Caki2 (cell line): ENCODE results near the gene ANXA2R. TPM values are rescaled to one million over a fixed set of nuclear protein-coding genes. Genes with fewer than 3 reads are reported as not detected.
"Not testable (repeated sequence)": the region's sequence is repeated elsewhere in the genome, so short reads cannot be mapped to it uniquely, and the experiment has no call there.

Source experiments
- DNase-seq: peaks from one replicate; pipeline ENCODE4 v3.0.0-alpha.2; 2015; ENCODE audit warnings: low read depth
- in situ Hi-C: cut with HindIII; loops from 2 replicates; pipeline ENCODE4 v1.10.0; 2016; ENCODE audit warnings: low sequenced_read_pairs, low pct_unique_long_range_greater_than_20kb, mixed read lengths
- total RNA-seq: library from RNA; depleted of rRNA; stranded (reverse); fragments of >200 nt; shearing (Covaris generic); gene quantifications from 2 replicates; pipeline ENCODE4 v1.2.3, GENCODE V29; 2014; ENCODE audit warnings: low replicate concordance

The ANXA2R gene
- total RNA-seq, 1 experiment from 2014 or later, result not detected

GRCh38 chr5:43065387-43065947, 25.3 kb upstream of the ANXA2R start:
- DNase-seq, result no peak
- in situ Hi-C loops, result no loop called here

DNA sequence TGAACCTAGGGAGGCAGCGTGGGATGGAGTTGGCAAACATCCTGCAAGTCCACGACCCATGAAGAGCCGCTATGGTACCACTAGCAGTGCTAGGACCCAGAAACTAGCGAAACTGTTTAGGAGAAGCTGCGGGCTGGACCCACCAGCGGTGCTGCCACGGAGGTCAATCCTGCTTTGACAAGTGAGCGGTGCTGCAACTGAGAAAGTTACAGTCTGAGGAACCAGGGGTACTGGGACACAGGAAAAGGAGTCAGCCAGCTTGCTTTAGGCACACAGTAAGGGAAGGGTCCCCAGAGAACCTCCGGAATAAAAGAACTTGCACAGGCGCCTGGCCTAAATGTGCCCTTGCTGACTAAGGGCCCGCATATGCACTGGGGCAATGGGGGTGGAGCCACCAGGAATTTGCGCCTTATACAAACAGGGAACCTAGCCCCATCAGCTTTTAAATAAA, 23.6 kb upstream of the ANXA2R start:
- in situ Hi-C loops, result no loop called here
- peak; percentile 64 for DNase-seq

DNA sequence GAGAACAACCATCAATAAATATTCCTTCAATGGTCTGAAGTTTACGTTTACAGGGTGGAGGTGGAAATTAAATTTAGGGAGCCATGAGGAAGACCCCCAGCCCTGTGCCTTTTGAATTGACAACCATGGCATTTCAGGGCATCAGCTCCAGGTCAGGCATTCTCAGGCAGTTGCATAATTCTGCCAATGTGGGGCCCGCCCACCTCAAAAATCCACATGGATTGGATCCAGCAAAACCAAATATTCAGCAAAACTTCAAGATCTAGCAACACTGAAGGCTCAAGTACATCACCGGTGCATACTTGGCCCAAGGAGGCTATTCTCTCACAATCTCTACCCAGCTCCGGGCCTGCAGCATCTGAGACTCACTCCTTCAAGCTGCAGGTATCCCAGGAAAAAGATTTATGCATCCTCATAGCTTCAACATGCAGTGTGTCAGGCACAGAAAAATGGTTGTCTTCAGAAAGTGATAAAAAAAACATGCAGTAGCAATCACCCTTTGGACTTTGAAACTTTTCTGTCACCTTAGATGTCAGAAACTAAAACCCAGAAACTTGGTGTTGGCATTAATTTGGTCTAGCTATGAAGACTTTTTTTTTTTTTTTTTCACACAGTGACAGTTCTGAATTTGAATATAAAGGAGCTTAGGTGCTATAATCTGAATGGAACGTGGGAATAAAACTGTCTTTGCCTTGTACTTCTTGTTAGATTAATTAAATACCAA, 21.4 kb upstream of the ANXA2R start:
- in situ Hi-C loops, result no loop called here

DNA sequence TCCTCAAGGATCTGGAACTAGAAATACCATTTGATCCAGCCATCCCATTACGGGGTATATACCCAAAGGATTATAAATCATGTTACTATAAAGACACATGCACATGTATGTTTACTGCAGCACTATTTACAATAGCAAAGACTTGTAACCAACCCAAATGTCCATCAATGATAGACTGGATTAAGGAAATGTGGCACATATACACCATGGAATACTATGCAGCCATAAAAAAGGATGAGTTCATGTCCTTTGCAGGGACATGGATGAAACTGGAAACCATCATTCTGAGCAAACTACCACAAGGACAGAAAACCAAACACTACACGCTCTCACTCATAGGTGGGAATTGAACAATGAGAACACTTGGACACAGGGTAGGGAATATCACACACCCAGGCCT, 19.9 kb upstream of the ANXA2R start:
- DNase-seq, in situ Hi-C loops: not testable (repeated sequence)

More for the DNA sequence above, 21.4 kb upstream of the ANXA2R start:
- no peak for DNase-seq

DNA sequence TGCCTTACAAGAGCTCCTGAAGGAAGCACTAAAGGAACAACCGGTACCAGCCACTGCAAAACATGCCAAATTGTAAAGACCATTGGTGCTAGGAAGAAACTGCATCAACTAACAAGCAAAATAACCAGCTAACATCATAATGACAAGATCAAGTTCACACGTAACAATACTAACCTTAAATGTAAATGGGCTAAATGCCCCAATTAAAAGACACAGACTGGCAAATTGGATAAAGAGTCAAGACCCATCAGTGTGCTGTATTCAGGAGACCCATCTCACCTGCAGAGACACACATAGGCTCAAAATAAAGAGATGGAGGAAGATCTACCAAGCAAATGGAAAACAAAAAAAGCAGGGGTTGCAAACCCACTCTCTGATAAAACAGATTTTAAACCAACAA, 15.0 kb upstream of the ANXA2R start:
- in situ Hi-C loops, DNase-seq: not testable (repeated sequence)

DNA sequence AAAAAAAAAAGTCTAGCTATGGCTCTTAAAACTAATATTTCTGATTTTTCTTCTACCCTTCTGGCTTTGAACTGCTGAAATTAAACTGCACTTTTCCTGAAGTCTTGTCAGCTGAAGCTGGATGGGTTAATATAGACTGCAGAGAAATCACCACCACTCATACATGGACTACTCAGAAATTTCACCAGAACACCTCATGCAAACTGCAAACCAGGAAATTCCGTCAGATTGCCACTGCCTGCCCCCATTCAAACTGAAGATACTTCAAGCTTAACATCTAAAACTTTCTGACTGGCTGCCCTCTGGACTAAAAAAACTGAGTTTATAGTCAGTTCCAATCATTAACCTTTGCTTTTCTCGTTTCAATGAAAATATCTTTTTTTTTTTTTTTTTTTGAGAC, 11.6 kb upstream of the ANXA2R start:
- in situ Hi-C loops, result no loop called here
- no peak for DNase-seq

- no peak for DNase-seq
- in situ Hi-C loops, result no loop called here
Observed at GRCh38 chr5:43050384-43050783, 10.3 kb upstream of the ANXA2R start.

DNA sequence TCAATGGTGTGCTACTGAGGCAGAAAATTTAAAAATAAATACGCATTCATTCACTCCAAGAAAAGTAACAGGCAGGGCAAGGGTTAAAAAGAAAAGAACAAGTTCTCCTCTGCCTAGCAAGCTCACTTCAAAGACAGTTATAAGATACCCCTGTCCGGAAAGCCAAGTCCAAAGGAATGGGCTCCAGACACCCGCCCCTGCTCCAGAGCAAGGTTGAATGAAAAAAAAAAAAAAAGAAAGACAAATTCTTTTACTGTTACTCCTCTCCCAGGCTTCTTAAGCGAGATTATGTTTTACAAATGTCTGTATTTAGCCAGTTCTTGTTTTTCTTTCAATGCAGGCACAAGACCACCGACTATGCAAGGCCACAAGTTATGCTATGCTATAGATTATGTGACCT, 9.1 kb upstream of the ANXA2R start:
- DNase-seq, result no peak
- in situ Hi-C loops, result no loop called here

GRCh38 chr5:43046474-43046873, 6.4 kb upstream of the ANXA2R start:
- in situ Hi-C loops, result no loop called here
- no peak for DNase-seq

- DNase-seq, result no peak
- in situ Hi-C loops, result no loop called here
Observed at GRCh38 chr5:43045236-43045635, 5.1 kb upstream of the ANXA2R start.

DNA sequence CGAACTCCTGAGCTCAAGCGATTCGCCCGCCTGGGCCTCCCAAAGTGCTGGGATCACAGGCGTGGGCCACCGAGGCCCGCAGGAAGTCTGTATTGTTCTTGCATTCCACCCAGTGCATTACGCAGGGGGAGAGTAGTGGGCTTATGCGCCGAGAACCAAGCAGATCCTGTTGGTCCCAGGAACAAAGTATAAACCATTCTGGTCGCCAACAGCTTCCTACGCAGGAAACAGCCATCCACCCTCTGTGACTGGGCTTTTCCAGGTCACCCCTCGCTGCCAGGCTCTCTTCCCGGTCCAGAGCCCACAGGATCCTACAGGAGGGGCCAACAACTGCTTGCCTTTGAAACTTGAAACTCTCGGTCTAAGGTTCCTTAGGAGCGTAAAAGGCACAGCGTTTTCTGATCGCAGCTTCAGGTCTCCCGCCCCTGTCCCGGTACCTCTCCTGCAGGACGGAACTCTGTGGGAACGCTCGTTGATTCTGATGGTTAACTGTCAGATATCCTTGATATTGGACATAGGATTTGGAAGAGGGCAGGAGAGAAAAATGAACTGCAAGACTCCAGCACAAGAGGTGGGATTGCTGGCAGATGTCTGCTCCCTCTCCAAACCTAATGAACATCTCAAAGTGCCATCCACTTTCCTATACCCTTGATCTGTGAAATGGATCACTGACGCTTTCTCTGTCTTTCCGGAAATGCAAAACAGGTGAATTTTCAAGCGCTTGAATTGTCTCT, 4.2 kb upstream of the ANXA2R start:
- in situ Hi-C loops, result no loop called here
- DNase-seq, result no peak

DNA sequence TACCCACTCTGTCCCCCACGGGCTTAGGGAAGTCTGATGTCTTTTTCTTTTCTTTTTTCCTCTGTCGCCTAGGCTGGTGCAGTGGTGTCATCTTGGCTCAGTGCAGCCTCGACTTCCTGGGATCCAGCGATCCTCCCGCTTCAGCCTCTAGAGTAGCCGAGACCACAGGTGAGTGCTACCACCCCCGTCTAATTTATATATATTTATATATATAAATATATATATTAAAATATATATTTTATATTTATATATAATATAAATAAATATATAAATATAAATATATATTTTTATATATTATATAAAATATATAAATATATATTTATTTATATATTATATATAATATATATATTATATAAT, 3.3 kb upstream of the ANXA2R start:
- no peak for DNase-seq
- in situ Hi-C loops, result no loop called here

- DNase-seq, result peak; percentile 85
- in situ Hi-C loops, result no loop called here
Observed at GRCh38 chr5:43042626-43043399, 2.7 kb upstream of the ANXA2R start.

DNA sequence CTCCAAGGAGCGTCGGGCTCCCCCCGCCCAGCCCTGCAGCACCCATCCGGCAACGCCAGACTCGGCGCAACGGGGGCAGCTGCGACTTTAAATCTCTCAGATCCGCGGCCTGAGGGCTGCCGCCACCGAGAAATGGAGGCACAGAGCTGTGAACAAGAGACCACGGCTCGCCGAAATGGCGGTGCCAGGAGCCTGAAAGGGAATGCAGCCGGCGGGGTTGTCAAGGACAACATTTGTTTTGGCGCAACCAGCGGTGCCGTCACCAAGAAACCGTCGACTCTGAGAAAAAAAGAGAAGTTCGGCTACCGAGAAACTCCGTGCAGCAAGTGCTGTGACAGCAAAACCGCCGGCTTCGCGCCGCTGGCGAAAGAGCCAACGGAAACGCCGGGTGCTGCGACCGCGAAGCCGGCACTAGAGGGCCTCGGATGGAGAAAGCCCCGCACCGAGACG, 2.1 kb upstream of the ANXA2R start:
- in situ Hi-C loops, result no loop called here
- DNase-seq, result peak; percentile 82

DNA sequence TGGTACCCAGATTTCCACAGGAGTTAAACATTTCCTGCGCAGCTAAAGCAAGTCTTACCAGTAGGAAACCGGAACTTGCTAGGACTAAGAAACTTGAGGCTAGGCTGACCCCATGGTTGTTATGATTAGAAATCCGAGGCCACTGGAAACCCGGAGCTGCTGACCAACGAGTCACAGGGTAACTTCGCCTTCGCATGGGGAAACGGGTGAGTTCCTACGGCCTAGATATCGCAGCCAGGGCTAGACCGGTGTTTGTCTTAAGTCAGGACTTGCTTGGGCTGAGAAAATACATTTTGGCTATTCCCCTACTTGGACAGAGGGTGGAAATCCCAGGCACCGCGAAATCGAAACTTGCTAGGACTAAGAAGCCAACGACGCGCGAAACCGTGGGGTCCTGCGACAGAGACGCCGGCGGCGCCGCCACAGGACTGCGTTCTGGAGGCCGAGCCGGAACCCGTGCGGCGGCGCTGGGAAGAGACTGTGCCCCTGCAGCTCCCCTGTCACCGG, 1.6 kb upstream of the ANXA2R start:
- DNase-seq, result peak; percentile 83
- in situ Hi-C loops, result no loop called here

GRCh38 chr5:43041110-43041668, 1.1 kb upstream of the ANXA2R start:
- in situ Hi-C loops, result no loop called here
- no peak for DNase-seq

- in situ Hi-C loops, result no loop called here
- DNase-seq, result peak; percentile 80
Observed at GRCh38 chr5:43039471-43040286, 440 bp downstream of the ANXA2R start.

DNA sequence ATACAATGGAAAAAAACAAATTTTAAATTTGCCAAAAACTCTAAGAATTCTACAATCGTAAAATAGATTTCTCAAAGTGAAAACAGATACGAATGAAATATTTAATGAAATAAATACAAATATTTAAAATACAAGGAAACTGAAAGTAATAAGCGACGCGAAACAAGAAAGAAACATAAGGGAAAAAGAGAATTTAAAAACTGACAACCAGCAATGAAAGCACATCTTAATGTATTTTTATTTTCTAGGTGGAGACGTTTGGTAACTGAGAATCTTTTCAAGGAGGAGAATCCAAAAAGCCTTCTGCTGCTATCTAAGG, 1.0 kb downstream of the ANXA2R start:
- DNase-seq, result no peak
- in situ Hi-C loops, result no loop called here
